GM10248 (cell line): ENCODE measurements around the gene CPXM2.

Experiments used
- CTCF ChIA-PET: fragments of 300-600 bp; sonication (Branson Sonifier 250); formaldehyde crosslinking; extraction: SDS; loops from one replicate; lab custom pipeline; 2021; ENCODE audit warnings: antibody characterized with exemption; lab: Yijun Ruan, JAX
- POLR2A ChIA-PET: fragments of 350-650 bp; sonication (Branson Sonifier 250); formaldehyde crosslinking; extraction: SDS; loops from one replicate; lab custom pipeline; 2020; ENCODE audit warnings: antibody characterized with exemption; lab: Yijun Ruan, JAX
- DNase-seq: peaks from one replicate; pipeline ENCODE4 v3.0.0; 2012; ENCODE audit errors: extremely low spot score
- TF ChIP-seq, protein P1 (sequence below): IDR thresholded peaks from 2 replicates; pipeline ENCODE4 v1.5.1; 2012; ENCODE audit warnings: mild to moderate bottlenecking, low read depth; ENCODE audit errors: extremely low read depth, missing control alignments, control extremely low read depth

Gene CPXM2

DNA sequence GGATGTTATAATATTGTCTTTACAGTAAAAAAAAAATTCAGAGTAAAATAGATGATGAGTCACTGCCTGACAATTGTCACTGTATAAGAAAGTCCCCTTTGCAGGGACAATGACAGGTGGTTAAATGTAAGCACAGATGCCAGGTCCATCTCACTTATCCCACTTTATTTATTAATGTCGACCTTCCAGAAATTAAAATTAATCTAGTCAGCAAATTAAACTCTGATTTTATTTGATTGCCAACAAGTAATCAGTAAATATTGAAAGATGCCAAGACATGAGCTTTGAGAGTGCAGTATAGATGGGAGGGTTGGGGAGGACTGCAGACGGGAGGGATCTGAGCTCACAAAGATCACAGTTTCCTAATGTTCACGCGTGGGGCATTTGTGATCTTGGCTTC, 50.9 kb downstream of the CPXM2 start:
- no peak for DNase-seq
- ChIA-PET CTCF (no interaction called here), POLR2A (no interaction called here)
- TF ChIP-seq, protein P1, sequence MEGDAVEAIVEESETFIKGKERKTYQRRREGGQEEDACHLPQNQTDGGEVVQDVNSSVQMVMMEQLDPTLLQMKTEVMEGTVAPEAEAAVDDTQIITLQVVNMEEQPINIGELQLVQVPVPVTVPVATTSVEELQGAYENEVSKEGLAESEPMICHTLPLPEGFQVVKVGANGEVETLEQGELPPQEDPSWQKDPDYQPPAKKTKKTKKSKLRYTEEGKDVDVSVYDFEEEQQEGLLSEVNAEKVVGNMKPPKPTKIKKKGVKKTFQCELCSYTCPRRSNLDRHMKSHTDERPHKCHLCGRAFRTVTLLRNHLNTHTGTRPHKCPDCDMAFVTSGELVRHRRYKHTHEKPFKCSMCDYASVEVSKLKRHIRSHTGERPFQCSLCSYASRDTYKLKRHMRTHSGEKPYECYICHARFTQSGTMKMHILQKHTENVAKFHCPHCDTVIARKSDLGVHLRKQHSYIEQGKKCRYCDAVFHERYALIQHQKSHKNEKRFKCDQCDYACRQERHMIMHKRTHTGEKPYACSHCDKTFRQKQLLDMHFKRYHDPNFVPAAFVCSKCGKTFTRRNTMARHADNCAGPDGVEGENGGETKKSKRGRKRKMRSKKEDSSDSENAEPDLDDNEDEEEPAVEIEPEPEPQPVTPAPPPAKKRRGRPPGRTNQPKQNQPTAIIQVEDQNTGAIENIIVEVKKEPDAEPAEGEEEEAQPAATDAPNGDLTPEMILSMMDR = no peak

DNA sequence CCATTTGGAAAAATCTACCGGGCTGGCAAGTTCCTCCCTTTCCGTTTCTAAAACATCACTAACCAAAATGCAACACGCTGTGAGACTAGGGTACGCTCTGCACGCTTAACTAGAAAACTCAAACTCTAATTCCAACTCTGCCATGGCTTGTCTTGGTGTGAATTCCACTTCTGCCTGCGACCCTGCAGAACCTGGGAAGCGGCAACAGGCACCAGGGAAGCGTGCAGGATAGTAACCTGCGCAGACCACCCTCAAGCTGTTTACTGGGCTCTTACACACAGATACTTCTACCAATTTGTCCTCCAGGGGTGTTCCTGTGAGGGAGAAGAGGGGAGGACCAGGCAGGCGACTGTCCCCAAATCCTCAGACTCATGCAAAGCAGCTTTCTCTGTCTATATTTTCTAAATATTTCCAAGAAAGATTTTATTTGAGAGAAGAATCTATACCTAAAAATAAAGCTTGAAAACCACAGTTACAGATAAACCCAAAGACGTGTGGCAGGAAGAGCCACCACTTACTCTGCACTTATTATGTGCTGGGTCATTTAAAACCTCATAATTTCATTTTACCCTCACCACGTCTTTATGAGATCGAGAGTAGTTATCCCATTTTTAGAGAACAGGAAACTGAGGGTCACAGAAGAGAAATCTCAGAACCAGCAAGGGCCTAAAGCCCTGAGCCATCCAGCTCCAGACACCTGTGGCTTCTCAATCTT, 52.9 kb downstream of the CPXM2 start:
- TF ChIP-seq, protein P1 = no peak
- DNase-seq = no peak
- ChIA-PET CTCF (no interaction called here), POLR2A (no interaction called here)

DNA sequence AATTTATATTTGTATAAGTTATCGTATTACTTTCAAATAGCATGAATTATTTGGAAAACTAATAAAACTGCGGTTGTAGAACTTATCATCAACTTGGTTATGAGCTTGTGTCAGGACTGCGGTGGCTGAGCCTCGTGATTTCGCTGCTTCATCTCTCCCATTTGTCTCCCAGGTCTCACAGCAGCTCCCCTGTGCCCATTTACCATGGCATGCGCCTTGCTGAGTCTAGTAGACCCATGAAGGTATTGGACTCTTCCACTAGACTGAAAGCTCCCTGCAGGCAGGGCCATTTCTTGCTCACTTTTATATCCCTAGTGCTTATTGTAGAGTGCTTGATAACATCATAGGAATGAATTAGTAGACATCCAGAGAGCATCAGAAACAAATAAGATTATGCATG, 53.9 kb downstream of the CPXM2 start:
- POLR2A ChIA-PET = no interaction called here
- DNase-seq = no peak
- TF ChIP-seq, protein P1 = no peak
- CTCF ChIA-PET = no interaction called here

DNA sequence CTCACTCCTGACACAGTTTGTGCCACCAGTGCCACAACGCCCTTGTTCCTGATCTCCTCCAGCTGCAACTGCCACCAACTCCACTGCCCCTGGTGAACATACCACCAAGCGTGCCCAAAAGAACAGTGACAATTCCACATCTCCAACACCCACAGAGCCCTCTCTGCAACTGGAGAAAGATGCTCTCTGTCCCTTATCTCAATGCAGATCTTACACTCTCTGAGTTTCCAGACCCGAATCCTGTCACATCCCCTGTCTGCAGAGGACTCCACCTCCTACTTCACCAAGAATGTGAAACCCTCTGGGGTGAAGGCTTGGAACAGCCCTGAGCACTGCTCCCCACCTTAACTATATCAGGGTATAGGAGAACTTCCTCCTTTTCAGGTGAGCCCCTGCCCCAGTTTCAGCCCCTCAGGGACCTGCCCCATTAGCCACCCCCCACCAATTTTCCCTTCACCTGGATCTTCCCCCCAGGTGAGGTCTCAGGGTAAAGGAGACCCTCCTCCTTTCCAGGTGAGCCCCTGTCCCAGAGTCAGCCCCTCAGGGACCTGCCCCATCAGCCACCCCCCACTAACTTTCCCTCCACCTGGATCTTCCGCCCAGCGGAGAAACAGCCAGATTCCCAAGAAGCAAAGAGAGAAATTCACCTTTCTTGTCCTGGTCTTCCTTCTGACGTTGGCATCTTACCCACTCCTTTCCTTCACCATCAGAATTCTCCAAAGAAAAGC, 55.0 kb downstream of the CPXM2 start:
- POLR2A ChIA-PET = no interaction called here
- CTCF ChIA-PET = no interaction called here
- TF ChIP-seq, protein P1 = no peak
- no peak for DNase-seq

DNA sequence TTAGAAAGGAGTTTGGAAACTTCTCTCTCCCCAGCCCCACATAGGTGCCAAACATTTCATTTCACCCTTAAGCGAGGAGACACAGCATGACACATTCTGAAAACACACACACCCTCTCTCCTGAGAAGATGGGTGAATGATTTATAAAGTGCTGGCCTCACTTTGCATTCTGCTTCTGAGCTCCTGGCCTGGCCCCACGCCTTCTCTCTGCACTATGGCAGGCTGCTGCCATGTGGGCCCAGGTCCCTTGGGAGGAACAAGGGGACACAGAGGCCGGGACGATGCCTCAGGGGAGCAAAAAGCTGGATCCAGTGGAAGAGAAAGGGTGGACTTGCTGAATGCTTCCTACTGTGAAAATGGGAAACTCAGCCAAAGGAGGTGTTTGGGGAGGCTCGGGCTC, 56.0 kb downstream of the CPXM2 start:
- POLR2A ChIA-PET = no interaction called here
- CTCF ChIA-PET = interaction anchor here (0.8 to 1.8 kb wide), 2 partner anchors 46 to 129 kb away, joined by 4 read pairs; no protein-coding TSS in a partner anchor
- TF ChIP-seq, protein P1 = no peak
- DNase-seq = peak; percentile 74

DNA sequence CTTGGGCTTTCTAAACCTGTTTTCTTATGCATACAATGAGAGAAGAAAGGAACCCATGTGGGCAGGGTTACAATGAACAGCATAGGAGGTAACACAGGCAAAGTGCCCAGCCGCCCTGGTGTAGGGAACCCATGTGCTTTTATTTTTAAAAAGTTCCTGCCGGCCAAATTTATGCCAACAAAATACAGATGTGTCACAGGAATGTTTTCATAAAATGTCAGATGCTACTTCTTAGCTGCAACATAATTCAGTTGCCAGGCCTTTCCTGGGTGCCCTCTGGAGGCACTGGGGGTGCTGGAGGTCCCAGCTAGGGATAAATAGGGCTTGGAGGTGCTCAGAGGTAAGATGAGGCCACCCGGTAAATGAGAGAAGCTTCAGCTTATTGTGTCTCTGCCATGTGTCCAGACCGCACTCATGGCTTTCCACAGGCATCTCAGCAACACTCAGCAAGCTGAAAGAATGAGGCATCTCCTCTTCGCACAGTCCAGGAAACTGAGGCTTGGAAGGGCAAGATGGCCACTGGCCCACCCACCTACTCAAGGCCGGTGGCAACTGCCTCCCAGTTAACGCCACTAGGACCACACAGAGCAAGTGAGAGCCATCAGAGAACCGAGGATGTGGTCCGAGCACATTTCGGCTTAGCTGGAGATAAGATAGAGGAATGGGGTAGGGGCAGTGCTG, 58.3 kb downstream of the CPXM2 start:
- ChIA-PET CTCF (interaction anchor here (1.7 kb wide), 1 partner anchor 8 kb away, joined by 5 read pairs; no protein-coding TSS in a partner anchor), POLR2A (no interaction called here)
- TF ChIP-seq, protein P1 = no peak
- DNase-seq = no peak
